SU-DHL-6 (cell line): ENCODE measurements around the gene COL24A1.

ENCODE experiments used
- EZH2phosphoT487 ChIP-seq: fragments of 200-600 bp; sonication (generic), shearing (Covaris generic); conservative IDR thresholded peaks from 2 replicates; pipeline ENCODE4 v1.6.1; 2018; ENCODE audit warnings: mild to moderate bottlenecking, antibody characterized with exemption, low read length, moderate library complexity, mixed read lengths
- TF ChIP-seq, protein P1 (sequence below): fragments of 200-600 bp; sonication (generic); IDR thresholded peaks from one replicate; pipeline ENCODE4 v1.5.1; 2017; ENCODE audit warnings: antibody characterized with exemption, mild to moderate bottlenecking, low read length, moderate library complexity; ENCODE audit not compliant: insufficient read depth, poor library complexity, severe bottlenecking

DNA sequence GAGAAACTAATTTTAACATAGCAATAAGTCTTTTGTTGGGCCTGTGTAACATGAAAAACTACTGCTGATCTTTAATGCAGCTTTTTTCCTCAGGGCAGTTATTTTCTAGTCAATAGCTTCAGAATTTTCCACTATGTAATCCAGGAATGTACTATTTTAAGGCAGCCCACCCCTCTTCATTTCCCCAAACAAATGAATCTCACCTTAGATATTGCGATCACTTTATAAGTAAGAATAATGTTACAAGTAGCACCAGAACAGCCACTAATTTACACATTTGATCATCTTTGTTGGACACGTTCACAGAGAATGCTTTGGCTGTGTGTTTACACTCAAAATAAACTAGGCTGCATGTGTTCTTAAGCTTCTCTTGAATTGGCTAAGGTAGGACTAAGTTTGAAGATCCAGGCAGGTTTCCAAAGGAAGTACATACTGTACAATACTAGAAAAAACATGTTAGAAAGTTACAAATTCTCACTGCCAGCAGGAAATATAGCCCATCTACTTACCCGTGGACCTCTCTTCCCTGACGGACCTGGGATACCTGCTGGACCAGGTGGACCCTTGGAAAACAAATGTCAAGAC, 41.7 kb downstream of the COL24A1 start:
- TF ChIP-seq, protein P1, sequence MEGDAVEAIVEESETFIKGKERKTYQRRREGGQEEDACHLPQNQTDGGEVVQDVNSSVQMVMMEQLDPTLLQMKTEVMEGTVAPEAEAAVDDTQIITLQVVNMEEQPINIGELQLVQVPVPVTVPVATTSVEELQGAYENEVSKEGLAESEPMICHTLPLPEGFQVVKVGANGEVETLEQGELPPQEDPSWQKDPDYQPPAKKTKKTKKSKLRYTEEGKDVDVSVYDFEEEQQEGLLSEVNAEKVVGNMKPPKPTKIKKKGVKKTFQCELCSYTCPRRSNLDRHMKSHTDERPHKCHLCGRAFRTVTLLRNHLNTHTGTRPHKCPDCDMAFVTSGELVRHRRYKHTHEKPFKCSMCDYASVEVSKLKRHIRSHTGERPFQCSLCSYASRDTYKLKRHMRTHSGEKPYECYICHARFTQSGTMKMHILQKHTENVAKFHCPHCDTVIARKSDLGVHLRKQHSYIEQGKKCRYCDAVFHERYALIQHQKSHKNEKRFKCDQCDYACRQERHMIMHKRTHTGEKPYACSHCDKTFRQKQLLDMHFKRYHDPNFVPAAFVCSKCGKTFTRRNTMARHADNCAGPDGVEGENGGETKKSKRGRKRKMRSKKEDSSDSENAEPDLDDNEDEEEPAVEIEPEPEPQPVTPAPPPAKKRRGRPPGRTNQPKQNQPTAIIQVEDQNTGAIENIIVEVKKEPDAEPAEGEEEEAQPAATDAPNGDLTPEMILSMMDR = no peak
- no peak for TF ChIP-seq EZH2phosphoT487
